T-helper 2 cell (primary cell): ENCODE data around the gene MRPL38.

Source experiments
- DNase-seq, 5 experiments: peaks; one replicate each; pipeline versions ENCODE4 v3.0.0 to v3.0.0-alpha.2; 2012 to 2022

Gene MRPL38

DNA sequence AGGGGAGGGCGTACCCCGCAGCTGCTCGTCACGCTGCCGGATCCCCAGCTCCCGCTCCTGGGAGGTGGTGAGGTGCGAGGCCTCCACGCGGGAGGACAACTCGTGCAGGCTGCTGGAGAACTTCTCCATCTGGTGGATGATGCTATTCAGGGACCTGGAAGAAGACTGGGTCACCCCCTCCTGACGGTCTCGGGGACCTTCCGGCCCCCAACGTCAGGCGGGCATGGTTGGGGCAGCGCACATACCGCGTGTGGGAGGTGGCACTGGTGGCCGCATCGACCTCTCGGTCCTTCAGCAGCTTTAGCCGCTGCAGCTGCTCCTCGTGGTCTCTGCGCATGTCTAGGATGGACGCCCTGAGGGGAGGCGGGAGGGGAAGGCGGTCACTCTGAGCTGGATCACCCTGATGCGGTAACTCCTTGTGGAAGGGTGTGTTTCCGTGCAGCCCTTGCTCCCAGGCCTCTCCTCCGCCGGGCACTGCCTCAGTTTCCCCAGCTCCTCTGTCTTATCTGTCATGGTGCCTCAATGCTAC is 13.3 kb upstream of the MRPL38 start:
- DNase-seq: no peak

DNA sequence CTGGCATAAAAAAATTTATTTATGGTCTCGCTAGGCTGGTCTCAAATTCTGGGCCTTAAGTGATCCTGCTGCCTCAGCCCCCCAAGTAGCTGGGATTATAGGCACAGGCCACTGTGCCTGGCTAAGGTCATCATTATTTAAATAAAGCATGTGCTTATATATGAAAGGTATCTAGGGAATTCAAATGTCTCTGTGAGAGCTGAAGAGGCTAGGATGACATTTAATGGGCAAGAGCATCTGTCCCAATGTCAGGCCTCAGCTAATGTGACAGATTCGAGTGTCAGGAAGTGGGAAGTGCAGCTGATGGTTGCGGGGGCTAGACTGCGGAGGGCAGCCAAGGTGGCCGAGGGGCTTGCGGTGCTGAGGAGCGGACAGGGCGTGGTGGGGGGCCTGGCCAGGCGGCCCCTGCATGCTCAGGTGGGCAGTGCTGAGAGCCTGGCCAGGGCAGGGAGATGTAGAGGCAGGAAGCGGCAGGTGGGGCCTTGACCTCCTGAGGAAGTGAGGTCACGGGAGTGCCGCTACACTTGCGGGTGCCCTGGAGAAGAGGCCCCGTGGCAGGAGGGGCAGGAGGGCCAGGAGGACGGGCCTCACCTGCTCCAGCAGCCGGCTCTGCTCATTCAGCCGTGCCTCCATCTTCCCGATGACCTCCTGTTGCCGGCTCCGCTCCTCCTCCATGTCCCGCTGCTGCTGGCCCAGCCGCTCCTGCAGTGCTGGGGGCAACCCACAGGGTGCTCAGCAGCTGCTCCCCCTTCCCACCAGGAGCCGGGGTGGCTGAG is 12.6 kb upstream of the MRPL38 start:
- DNase-seq: no peak

DNA sequence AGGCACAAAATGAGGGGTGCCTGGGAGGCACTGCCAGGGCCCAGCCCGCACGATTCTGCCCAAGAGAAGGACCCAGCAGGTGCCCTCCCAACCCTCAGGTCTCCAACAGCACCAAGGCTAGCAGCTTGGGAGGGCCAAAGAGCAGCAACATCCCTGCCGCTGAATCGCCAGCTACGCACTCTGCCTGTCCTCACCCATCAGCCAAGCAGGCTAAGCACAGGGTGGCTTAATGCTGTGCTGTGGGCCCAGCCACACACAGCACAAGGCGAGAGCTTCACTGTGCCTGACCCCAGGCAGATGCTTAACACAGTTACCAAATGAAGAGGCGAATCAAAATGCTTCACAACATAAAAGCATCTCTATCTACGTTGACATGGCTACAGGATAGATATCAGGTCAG is 10.6 kb upstream of the MRPL38 start:
- no peak for DNase-seq

DNA sequence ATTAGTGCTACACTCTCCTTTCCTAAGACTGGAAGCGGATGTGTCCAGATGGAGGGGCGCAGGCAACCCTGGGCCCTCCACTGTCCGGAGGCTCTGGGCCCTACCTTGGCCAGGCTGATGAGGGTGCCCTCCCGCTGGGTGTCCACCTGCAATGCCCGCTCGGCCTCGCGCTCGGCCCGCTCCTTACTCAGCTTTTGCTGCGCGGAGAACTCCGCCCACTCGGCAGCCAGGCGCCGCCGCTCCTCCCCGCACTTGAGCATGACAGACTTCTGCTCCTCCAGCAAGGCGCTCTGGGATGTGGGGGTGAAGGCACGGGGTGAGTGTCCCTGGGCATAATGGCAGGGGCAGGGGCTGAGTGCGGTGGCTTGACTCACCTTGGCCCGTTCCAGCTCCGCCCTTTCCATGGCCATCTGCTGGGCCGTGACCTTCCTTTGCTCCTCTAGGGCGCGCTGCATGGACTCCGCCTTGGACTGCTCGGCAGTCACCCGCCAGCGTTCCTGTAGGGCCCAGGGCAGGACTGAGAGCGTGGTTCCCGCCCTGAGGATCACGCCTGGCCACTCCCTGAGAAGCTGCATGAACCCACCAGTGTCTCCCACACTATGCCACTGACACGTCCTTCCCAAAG is 10.1 kb upstream of the MRPL38 start:
- DNase-seq: no peak

DNA sequence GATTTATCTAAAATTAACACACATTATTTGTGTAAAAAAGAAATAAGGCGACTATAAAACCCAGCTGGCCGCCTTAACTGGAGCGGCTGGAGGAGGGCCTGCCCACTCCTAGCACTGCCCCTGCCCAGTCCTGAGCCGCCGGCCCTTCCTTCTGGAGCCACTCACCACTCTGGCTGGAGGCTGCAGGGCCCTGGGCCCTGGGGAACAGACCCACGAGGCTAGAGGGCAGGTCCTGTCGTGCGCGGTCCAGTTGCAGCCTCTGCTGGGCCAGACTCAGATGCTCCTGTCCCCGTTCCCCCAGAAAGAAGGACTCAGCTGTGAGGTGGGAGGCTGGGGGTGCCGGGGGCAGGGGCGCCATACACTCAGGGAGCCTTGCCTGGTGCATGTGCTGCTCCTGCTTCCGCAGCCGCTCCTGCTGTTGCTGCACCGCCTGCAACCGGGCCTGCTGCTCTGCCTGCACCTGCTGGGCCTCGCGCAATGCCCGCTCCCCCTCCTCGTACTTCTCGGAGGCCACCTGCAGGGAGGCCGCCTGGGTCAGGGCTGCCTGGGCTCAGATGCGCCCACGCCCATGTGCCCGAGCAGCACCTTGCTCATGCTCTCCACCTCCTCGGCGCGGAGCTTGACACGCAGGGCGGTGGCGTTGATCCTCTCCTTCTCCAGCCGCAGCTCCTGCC is 9.0 kb upstream of the MRPL38 start:
- no peak for DNase-seq

DNA sequence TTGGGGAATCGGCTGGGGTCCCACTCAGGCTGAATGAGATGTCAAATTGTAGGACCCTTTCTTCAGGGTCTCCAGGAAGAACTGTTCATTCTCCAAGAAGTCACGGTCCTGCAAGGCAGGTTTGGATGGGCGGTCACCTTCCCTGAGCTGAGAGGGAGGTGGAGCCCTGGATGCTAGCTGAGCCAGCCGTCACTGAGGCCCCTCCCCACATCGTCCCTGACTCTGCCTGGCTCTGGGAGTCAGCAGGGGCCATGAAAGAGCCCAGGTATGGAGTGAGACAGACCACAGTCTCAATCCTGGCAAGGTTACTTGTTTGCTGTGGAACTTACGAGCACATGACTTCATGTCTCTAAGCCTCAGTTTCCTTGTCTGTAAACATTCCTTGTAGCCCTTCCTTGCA is 6.0 kb upstream of the MRPL38 start:
- DNase-seq: no peak

DNA sequence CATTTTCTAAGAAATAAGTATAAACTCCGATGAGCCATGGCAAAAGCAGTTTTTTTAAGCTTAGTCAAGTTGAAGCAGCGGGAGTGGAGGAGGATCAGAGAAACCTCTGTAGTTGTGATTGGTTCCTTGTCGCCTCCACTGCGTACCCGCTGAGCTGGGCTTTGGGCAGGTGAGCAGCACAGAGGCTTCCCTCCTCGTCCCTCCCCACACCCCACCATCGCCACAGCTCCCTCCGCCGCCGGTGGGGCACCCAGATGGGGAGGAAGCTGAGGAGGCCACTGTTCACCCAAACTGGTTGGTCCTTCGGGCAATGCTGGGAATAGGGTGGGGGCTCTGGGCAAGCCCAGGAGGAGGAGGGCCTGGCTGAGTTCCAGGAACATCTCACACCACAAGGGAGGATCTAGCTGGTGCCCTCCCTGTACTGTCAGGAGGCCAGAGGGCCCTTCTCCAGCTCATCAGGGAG is 5.2 kb upstream of the MRPL38 start:
- DNase-seq: no peak

DNA sequence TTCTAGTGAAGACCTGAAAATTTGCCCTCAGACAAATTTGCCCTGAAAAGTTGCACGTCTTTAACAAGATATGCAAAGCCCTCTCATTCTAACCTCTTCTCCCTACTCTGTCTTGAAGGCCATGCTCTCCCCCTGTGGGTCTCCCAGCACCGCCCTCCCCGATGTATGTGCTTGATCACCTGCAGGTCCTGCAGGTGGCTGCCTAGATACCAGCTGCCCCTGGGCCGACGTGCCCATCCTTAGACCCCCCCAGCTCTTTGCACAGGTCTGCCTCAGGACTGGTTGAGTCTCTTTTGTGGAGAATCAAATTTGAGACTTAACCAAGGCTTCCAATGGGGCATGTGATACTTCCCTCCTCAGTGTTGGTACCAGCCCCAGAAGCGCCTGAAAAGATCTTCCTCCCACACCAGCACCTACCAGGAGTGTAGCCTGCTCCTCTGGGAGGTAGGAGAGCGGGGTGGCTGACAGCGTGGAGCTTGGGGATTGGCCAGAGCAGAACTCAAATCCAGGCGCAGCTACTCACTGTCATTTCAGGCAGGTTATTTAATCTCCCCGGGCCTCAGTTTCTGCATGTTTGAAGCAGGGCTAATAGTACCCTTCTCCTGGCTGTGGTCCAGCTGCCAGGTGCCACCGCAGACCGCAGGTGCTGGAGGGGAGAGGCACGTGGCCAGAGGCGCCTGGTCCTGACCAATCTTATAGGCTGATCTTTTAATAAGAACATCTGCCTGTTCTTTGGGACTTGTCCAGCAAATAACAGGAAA is 4.5 kb upstream of the MRPL38 start:
- DNase-seq: no peak

DNA sequence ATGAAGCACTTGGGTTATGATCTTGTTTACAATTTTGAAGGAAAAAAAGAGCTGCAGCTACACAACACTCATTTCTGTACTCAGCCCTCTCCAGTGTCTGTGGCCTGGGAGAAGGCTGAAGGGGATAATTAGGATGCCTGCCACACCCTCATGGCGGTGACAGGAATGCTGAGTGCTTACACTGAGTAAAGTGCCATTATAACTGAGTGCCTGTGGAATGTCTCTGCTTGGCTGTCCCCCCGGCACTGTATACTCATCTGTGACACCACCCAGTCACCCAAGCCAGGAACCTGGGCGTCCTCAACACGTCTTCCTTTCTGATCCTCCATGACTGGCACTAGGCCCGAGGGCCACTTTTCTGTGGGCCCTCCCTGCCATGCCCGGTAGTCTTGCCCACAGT is 3.5 kb upstream of the MRPL38 start:
- no peak for DNase-seq

DNA sequence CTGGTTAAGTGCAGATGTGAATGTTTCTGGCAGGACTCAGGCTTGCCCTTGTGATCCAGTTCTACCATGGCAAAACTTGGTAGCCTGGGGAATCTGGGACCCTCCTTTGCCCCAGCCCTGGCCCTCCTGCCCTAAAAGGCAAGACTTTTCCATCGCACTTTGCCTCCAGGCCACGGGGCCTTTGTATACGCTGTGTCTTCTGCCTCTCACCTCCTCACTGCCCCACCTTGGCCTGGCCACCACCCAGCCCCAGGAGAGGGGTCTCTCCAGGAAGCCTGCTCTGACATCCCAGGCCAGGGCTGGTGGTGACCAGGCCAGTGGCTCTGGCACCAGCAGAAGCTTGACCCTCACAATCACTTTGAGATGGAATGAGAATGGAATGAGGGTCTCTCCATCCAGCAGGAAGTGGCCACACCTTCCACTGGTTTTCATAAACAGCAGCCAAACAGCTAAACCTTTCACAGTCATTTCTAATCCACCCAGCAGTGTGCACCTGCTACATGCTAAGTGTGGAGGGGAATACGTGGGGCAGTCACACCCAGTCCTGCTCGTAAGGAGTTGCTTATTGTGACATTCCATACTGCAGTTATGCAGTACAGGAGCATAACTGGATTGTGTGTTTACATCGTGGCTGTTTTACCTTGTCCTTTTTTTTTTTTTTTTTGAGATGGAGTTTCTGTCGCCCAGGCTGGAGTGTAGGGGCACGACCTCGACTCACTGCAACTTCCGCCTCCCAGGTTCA is 1.6 kb upstream of the MRPL38 start:
- no peak for DNase-seq

DNA sequence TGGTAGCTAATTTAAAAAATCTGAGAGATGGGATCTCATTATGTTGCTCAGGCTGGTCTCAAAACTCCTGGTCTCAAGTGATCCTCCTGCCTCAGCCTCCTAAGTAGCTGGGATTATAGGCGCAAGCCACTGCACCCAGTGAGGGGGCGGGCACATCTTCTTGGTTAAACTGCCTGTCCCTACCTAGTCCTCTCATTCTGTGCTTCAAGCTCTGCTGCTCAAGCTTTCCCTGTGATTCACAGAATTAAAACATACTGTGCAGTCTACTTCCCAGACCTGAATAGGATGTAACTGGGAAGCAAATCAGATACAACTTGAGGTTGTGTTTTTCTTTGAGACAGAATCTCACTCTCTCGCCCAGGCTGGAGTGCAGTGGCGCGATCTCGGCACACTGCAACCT is 2.3 kb downstream of the MRPL38 start:
- no peak for DNase-seq

DNA sequence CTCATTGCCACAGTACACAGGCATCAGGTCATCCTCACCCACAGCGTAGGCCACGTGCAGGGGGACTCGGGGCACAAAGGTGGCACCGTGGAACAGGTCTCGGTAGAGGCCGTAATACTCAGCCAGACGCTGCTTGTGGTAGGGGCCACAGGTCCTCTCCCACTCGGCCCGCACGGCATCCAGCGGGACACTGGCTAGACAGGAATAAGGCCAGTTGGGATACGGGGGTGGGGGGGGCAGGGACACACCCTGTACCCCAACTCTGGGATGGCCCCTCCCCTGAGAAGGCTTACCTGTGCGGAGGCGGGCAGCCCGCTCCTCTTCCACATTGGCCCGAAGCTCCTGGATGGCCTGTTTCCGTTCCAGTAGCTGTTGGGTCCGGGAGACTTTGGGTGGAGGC is 3.0 kb downstream of the MRPL38 start:
- DNase-seq: no peak

DNA sequence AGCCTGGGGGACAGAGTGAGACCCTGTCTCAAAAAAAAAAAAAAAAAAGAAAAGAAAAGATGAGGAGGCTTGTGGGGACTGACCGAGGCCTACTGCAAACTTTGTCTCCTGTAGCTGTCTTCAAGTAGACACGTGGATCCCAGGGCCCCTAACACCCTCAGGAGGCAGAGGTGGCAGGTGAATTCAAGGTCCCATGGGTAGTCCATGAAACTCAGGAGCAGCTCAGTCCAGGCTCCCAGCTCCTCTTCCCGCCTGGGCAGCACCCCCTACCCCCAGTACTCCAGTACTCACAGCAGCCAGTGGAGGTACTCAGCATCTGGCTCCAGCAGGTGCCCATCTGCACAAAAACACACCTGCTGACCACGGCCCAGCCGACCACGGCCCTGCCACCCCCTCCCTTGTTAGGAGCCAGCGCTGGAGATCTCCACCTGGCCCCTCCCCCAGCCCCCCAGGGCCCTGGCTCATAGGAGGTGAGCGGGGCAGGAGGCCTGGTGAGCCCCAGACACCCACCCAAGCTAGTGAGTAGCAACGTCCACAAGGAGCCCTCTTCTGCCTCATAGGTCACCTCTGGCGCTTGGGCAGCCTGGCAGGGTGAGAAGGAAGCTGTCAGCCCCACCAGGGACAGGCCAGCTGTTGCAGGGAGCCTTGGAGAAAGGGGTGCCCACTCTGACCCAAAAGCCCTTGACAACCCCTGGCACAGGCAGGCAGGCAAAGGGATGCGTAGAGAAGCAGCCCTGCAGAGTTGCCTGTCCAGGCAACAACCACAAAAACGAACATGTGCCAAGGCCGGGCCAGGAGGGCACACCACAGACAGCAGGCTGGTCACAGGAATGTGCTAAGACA is 3.8 kb downstream of the MRPL38 start:
- no peak for DNase-seq

DNA sequence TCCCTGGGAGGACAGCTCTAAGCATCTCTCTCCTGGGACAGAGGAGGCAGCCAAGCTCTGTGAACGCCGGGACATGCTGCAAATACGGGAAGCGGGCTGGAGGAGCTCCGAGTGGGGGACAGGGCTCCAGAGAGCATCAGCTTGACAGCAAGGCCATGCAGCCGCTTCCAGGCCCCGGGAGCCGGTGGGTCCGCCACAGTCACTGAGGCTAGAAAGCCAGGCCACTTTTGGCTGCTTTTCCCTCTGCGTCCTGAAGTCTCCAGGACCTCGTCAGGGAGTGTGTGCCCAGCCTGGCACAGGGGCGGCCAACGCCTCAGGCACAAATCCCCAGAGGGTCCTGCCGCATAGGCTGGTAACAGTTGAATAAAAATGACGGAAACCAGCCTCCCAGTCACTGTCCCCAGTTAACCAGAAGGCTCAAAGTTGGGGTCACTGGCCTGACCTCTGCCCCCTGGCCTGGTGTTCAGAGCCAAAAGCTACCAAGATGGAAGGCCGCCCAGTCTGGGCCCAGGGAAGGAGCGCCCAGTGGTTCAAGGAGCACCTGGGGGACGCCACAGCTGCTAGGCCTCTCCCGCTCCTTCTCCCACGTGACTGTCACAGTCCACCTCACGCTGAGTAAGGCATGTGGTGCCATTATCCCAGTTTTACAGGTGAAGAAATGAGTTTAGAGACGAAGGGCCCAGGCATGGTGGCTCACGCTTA is 4.8 kb downstream of the MRPL38 start:
- no peak for DNase-seq

DNA sequence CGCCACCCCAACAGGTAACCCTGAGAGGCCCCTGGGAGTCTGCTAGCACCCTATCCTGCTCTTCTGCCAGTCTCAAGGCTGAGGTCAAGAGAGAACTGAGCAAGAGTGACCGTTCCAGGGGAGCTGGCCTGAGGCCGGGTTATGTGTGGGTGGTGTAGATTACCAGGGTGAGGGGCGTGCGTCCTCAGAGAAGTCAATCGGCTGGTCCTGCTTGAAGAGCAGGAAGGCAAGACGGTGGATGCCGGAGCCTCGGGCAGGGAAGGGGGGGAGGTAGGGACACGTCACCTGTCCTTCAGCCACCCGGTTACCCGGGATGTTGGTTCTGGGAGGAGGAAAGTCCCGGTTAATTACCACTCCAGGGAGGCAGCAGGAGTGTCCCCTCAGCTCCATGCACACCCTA is 5.3 kb downstream of the MRPL38 start:
- no peak for DNase-seq

DNA sequence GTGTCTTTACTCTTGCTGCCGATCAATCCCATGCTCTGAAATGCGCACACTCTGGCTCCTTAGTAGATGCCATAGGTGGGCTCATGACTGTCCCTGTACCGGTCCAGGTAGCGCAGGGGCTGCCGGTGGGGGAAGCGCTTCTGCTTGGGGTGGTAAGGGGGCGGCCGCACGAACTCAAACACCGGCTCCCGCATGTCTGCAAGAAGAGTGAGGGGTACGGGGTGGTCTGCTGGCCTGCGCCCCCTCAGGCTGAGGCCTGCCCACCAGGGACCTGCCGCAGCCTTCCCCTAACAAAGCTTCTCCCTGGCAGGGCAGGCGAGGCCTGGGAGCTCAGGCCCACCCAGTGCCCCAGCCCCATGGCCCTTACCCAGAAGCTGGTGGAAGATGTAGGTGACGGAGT is 5.9 kb downstream of the MRPL38 start:
- no peak for DNase-seq

DNA sequence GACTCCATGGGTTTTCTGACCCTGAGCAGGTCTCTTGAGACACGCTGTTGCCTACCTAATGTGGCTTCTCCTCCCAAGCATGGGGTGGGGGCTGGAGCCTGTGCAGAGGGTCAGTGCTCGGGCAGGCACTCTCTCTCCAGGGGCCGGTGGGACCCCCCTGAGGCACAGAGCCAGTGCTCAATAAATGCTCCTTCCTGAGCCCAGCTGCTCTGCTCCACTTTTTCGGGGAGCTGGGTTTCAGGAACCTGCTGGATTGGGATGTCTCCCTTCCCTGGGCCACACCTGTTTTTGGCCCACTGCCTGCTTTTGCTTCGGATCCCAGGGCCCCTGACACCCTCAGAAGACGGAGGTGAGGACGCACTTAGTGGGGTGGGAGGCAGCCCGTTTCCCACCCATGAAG is 6.6 kb downstream of the MRPL38 start:
- no peak for DNase-seq

DNA sequence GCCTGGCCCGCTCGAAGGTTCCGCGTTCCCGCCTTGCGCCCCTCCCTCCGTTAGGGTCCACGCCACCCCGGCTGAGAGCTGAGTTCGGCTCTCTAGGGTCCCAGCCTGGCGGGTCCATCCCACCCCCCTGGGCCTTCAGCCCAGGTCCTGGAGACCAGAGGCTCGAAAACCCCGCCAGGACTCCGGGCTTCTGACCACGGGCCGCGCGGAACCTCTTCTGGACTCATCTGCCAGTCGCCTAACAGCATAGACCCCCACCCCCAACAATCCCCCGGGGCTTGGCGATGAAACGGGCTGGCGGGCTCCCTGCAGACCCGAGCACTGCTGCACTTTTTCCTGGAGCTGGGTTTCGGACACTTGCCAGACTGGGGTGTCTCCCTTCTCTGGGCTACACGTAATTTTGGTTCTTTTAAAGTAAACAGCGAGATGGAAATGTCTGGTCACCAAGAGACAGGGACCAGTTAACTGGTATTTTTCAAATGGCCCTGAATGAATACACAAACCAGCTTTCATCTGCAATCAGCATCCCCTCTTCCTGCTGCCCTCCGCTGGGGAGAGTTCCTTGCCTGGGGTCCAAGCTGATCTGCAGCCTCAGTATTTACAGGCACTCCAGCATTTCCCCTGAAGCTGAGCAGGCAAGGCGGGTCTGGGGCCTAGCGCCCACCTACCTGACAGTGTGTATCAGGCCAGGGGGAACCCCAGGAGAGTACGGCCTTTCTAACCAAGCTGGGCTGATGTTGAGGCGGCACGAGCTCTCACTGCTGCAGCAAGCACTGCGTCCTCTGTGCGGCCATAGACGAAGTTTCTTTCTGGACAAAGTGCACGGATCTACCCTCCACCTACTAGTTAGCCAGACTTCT is 7.3 kb downstream of the MRPL38 start:
- DNase-seq: no peak

DNA sequence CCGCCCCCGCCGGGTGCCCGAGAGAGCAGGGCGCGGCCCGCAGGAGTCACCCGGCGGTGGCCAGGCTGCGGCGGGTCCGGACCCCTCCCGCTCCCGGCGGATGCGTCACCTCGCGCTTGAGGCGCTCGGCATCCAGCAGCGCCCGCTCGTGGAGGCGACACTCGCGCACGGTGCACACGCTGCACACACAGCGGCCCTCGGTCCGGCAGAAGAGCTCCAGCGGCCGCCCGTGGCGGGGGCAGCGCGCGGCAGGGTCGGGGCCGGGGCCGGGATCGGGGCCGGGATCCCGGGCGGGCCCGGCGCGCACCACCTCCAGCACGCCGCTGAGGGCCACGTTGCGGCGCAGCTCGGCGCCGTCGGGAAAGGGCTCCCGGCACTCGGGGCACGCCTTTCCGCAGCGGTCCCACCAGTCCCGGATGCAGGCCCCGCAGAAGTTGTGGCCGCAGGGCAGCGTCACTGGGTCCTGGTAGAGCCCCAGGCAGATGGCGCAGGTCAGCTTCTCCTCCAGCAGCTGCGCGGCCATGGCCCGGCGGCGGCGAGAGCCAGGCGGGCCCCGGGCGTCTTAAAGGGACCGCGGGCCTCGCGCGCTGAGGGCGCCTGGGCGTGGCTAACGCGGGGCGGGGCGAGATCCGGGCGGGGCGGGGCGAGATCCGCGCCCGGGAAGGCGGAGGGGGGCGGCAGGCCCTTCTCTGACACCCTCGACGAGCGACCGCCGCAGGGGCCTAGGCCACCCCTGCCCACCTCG is 8.1 kb downstream of the MRPL38 start, which contains the start of gene TRIM65:
TSS of gene TRIM65 (minus strand) at position 537 of the 745 bp plus-strand sequence. CDS start at position 523, 14 bp downstream.
- DNase-seq: peak; percentile 56 to 81 (median 64)
